Measurements from ENCODE around the gene PKN1.

The PKN1 gene

GRCh38 chr19:14428882-14429416 lies 4.2 kb upstream of the PKN1 start:
- no peak overlapping the region for H3K4me3 ChIP-seq
- TF ChIP-seq CTCF (IDR thresholded peaks at IDR 0.05): no peak
- peak in 1 of 2 donors; percentile 13 for DNase-seq
- H3K36me3 ChIP-seq: no peaks in the 10 kb centered on the region
- no peak overlapping the region for H3K27ac ChIP-seq
- peaks cover 0 to 22% (median 3%) of the 10 kb centered on the region in 4 donors for H3K4me1 ChIP-seq
- H3K9me3 ChIP-seq: no peaks in the 10 kb centered on the region
- no peaks in the 10 kb centered on the region for H3K27me3 ChIP-seq
- intact Hi-C loops (cut with DNase I; ENCODE audit: low total_unique reads): no loop called here

- Histone ChIP-seq H3K27me3 (no peaks in the 10 kb centered on the region), H3K9me3 (no peaks in the 10 kb centered on the region), H3K4me3 (no peak overlapping the region), H3K27ac (no peak overlapping the region), H3K36me3 (no peaks in the 10 kb centered on the region), H3K4me1 (peaks cover 0 to 40% (median 19%) of the 10 kb centered on the region in 4 donors)
- no peak for DNase-seq
- TF ChIP-seq CTCF (IDR thresholded peaks at IDR 0.05): no peak
- intact Hi-C loops (cut with DNase I; ENCODE audit: low total_unique reads): no loop called here
Observed at GRCh38 chr19:14430712-14431111, 2.4 kb upstream of the PKN1 start.

- H3K4me3 ChIP-seq: peak overlapping the region; percentile 66 to 98
- no peaks in the 10 kb centered on the region for H3K9me3 ChIP-seq
- no peaks in the 10 kb centered on the region for H3K27me3 ChIP-seq
- peak overlapping the region; percentile 77 to 86 for H3K27ac ChIP-seq
- no peak for DNase-seq
- no peaks in the 10 kb centered on the region for H3K36me3 ChIP-seq
- intact Hi-C loops (cut with DNase I; ENCODE audit: low total_unique reads): no loop called here
- H3K4me1 ChIP-seq: peaks cover 0 to 38% (median 19%) of the 10 kb centered on the region in 4 donors
- no peak for TF ChIP-seq CTCF (IDR thresholded peaks at IDR 0.05)
Observed at GRCh38 chr19:14433554-14434501, 722 bp downstream of the PKN1 start.

GRCh38 chr19:14434543-14435319 lies 1.6 kb downstream of the PKN1 start:
- Histone ChIP-seq H3K36me3 (no peaks in the 10 kb centered on the region), H3K9me3 (no peaks in the 10 kb centered on the region), H3K27me3 (no peaks in the 10 kb centered on the region), H3K4me3 (peak overlapping the region; percentile 66 to 98), H3K4me1 (peaks cover 0 to 38% (median 19%) of the 10 kb centered on the region in 4 donors), H3K27ac (peak overlapping the region; percentile 77 to 86)
- no peak for TF ChIP-seq CTCF (IDR thresholded peaks at IDR 0.05)
- peak; percentile 81 to 88 for DNase-seq
- intact Hi-C loops (cut with DNase I; ENCODE audit: low total_unique reads): loop anchor here (5.0 kb wide), 1 partner anchor 38 kb away; no protein-coding TSS in a partner anchor

- Histone ChIP-seq H3K27me3 (no peaks in the 10 kb centered on the region), H3K9me3 (no peaks in the 10 kb centered on the region), H3K36me3 (no peaks in the 10 kb centered on the region), H3K4me3 (peak overlapping the region in 1 of 2 donors; percentile 98), H3K27ac (peak overlapping the region; percentile 77 to 86), H3K4me1 (peaks cover 0 to 38% (median 19%) of the 10 kb centered on the region in 4 donors)
- intact Hi-C loops (cut with DNase I; ENCODE audit: low total_unique reads): loop anchor here (5.0 kb wide), 1 partner anchor 37 kb away; no protein-coding TSS in a partner anchor
- DNase-seq: no peak
- TF ChIP-seq CTCF (IDR thresholded peaks at IDR 0.05): no peak
Observed at GRCh38 chr19:14435320-14436050, 2.4 kb downstream of the PKN1 start.
